Ovary (tissue), 3 donors: ENCODE results near the gene RNF126.

Experiments used
- CTCF ChIP-seq, 3 donors: fragments of 450-650 bp in 2 of 3; fragments of 200-600 bp in 1 of 3; IDR thresholded peaks; one replicate each; pipeline versions ENCODE4 v1.5.1 to v1.8.0; 2016 to 2022; ENCODE audit warnings: antibody characterized with exemption in 3 of 3, mild to moderate bottlenecking in 1 of 3
- EP300 ChIP-seq: sonication (generic); formaldehyde crosslinking; IDR thresholded peaks from one replicate; pipeline ENCODE4 v1.6.1; 2017; ENCODE audit warnings: antibody characterized with exemption
- POLR2A ChIP-seq: fragments of 450-650 bp; IDR thresholded peaks from one replicate; pipeline ENCODE4 v1.6.1; 2017; ENCODE audit warnings: antibody characterized with exemption, mild to moderate bottlenecking, moderate library complexity
- donor health status: DM: no; HTN: no; CAD: no.

- no peak for TF ChIP-seq CTCF (IDR thresholded peaks at IDR 0.05)
- no peak for TF ChIP-seq EP300
- TF ChIP-seq POLR2A: no peak
Measured at GRCh38 chr19:690203-690602, 27.2 kb upstream of the RNF126 start.
